Panc1 (cell line): ENCODE data around the gene PROKR1. TPM values are rescaled to one million over a fixed set of nuclear protein-coding genes. Genes with fewer than 3 reads are reported as not detected.
A peak's percentile ranks its signal among the peaks of the same experiment; 100 is the strongest.

ENCODE experiments used
- ATAC-seq: fragments of 200-7000 bp; cut with Tn5 transposase; 2 replicates; pipeline ENCODE4 v1.9.1; 2020; ENCODE audit warnings: mild to moderate bottlenecking, moderate library complexity
- BruUV-seq: library from RNA; stranded (reverse); fragments of 400-500 nt; replicated peaks from 2 replicates; lab custom pipeline; 2021; lab: Mats Ljungman, UMichigan
- CTCF ChIA-PET: fragments of 300-600 bp; sonication (Branson Sonifier 250); formaldehyde crosslinking; loops from one replicate; lab custom pipeline; 2022; ENCODE audit warnings: antibody characterized with exemption; lab: Charles Lee
- POLR2A ChIA-PET: fragments of 300-600 bp; sonication (Branson Sonifier 250); formaldehyde crosslinking; loops from one replicate; lab custom pipeline; 2022; ENCODE audit warnings: antibody characterized with exemption; lab: Charles Lee
- DNase-seq: peaks from one replicate; pipeline ENCODE4 v3.0.0-alpha.2; 2010; ENCODE audit warnings: low read depth, low spot score
- H3K27ac ChIP-seq: 2 replicates; pipeline ENCODE4 v1.5.1; 2011; ENCODE audit warnings: mild to moderate bottlenecking, low read length, inconsistent platforms
- H3K27me3 ChIP-seq: fragments of 200-500 bp; sonication (Bioruptor generic); 2 replicates; pipeline ENCODE4 v1.6.0; 2014; ENCODE audit warnings: low read length, inconsistent platforms; ENCODE audit not compliant: control insufficient read depth, insufficient read depth
- H3K36me3 ChIP-seq: fragments of 200-500 bp; sonication (Bioruptor generic); 2 replicates; pipeline ENCODE4 v1.5.1; 2014; ENCODE audit warnings: inconsistent platforms, mild to moderate bottlenecking, low read length, moderate library complexity; ENCODE audit not compliant: control insufficient read depth, insufficient read depth
- H3K4me1 ChIP-seq: 2 replicates; pipeline ENCODE4 v1.5.1; 2011; ENCODE audit warnings: inconsistent platforms, mild to moderate bottlenecking, low read length, moderate library complexity; ENCODE audit not compliant: control insufficient read depth, insufficient read depth
- H3K4me3 ChIP-seq, 2 experiments: 2 replicates each; pipeline ENCODE4 v1.5.1; 2011 to 2012; ENCODE audit warnings: low read depth in 2 of 2, low read length in 2 of 2, mild to moderate bottlenecking in 2 of 2, inconsistent platforms in 1 of 2, moderate library complexity in 1 of 2
- H3K9me3 ChIP-seq: fragments of 200-500 bp; sonication (Bioruptor generic); 2 replicates; pipeline ENCODE4 v1.5.1; 2014; ENCODE audit warnings: low read depth, mild to moderate bottlenecking, inconsistent platforms, low read length, moderate library complexity; ENCODE audit not compliant: control insufficient read depth, insufficient read depth
- CTCF ChIP-seq: fragments of 450-650 bp; IDR thresholded peaks from 2 replicates; pipeline ENCODE4 v1.5.1; 2017; ENCODE audit warnings: mild to moderate bottlenecking
- POLR2AphosphoS5 ChIP-seq: IDR thresholded peaks from 2 replicates; pipeline ENCODE4 v1.6.1; 2012; ENCODE audit warnings: mild to moderate bottlenecking, low read depth, low read length, moderate library complexity
- REST ChIP-seq, 2 experiments: IDR thresholded peaks; 2 replicates each; pipeline ENCODE4 v1.6.1; 2011 to 2012; ENCODE audit warnings: low read depth in 2 of 2, control low read depth in 1 of 2, low read length in 1 of 2, mild to moderate bottlenecking in 1 of 2, moderate library complexity in 1 of 2; ENCODE audit not compliant: insufficient read depth in 1 of 2
- SIN3A ChIP-seq: IDR thresholded peaks from 2 replicates; pipeline ENCODE4 v1.6.1; 2012; ENCODE audit warnings: low read depth, mild to moderate bottlenecking, low read length, moderate library complexity, borderline replicate concordance; ENCODE audit not compliant: insufficient read depth
- TCF7L2 ChIP-seq: IDR thresholded peaks from 2 replicates; pipeline ENCODE4 v1.6.1; 2011; ENCODE audit warnings: mild to moderate bottlenecking, low read depth, low read length, inconsistent platforms
- in situ Hi-C: cut with HindIII; loops from 2 replicates; pipeline ENCODE4 v1.10.0; 2016; ENCODE audit warnings: low sequenced_read_pairs, low pct_unique_long_range_greater_than_20kb
- intact Hi-C: fragments of 100-400 bp; cut with micrococcal nuclease; formaldehyde crosslinking; loops from one replicate; pipeline ENCODE4 v1.10.0; 2022; ENCODE audit not compliant: unreplicated experiment
- total RNA-seq: library from RNA; stranded (reverse); gene quantifications from one replicate; pipeline ENCODE4 v1.2.1, GENCODE V29; 2021; ENCODE audit not compliant: unreplicated experiment

The PROKR1 gene
- total RNA-seq, 1 experiment from 2014 or later = not detected

GRCh38 chr2:68632021-68632420 is 11.4 kb upstream of the PROKR1 start:
- Histone ChIP-seq H3K36me3 (no peaks in the 10 kb centered on the region), H3K27me3 (peaks cover 14% of the 10 kb centered on the region), H3K4me1 (no peaks in the 10 kb centered on the region), H3K27ac (no peak overlapping the region), H3K4me3 (no peak overlapping the region), H3K9me3 (no peaks in the 10 kb centered on the region)
- no peak for ATAC-seq
- BruUV-seq = no TSS peak
- ChIA-PET CTCF (no interaction called here), POLR2A (no interaction called here)
- intact Hi-C loops = no loop called here
- in situ Hi-C loops = no loop called here
- no peak for TF ChIP-seq REST (IDR thresholded peaks at IDR 0.05; ENCODE audit: insufficient read depth in 1 of 2, low read depth in 2 of 2, low read length in 1 of 2)
- no peak for DNase-seq

GRCh38 chr2:68637047-68637446 is 6.3 kb upstream of the PROKR1 start:
- intact Hi-C loops = no loop called here
- no TSS peak for BruUV-seq
- no peaks in the 10 kb centered on the region for H3K4me1 ChIP-seq
- ATAC-seq (no peak), DNase-seq (no peak)
- in situ Hi-C loops = no loop called here
- H3K4me3 ChIP-seq = no peak overlapping the region
- TF ChIP-seq TCF7L2 = no peak
- ChIA-PET POLR2A (no interaction called here), CTCF (no interaction called here)
- no peaks in the 10 kb centered on the region for H3K36me3 ChIP-seq
- peaks cover 13% of the 10 kb centered on the region for H3K27me3 ChIP-seq
- H3K27ac ChIP-seq = no peak overlapping the region
- no peaks in the 10 kb centered on the region; the same call in 1 of the 2 replicates for H3K9me3 ChIP-seq

GRCh38 chr2:68643874-68644485 is 601 bp downstream of the PROKR1 start:
- ATAC-seq = peak; percentile 43; the same call in 1 of the 2 replicates
- Histone ChIP-seq H3K9me3 (no peaks in the 10 kb centered on the region; the same call in 1 of the 2 replicates), H3K27ac (no peak overlapping the region), H3K36me3 (no peaks in the 10 kb centered on the region), H3K4me1 (no peaks in the 10 kb centered on the region; the same call in 1 of the 2 replicates), H3K4me3 (peak overlapping the region; percentile 38 to 45), H3K27me3 (peaks cover 32% of the 10 kb centered on the region)
- in situ Hi-C loops = no loop called here
- ChIA-PET CTCF (interaction anchor here (0.6 kb wide), 1 partner anchor 9 kb away, joined by 3 read pairs; no protein-coding TSS in a partner anchor), POLR2A (no interaction called here)
- intact Hi-C loops = no loop called here
- no peak for DNase-seq
- BruUV-seq = no TSS peak
- TF ChIP-seq REST (IDR thresholded peaks at IDR 0.05; ENCODE audit: insufficient read depth in 1 of 2, low read depth in 2 of 2, low read length in 1 of 2) = no peak
- TF ChIP-seq SIN3A = no peak
- TF ChIP-seq CTCF = no peak
- TF ChIP-seq TCF7L2 = no peak
- no peak for TF ChIP-seq POLR2AphosphoS5
